Fibroblast of upper back skin (primary cell): Measurements from ENCODE around the gene MED13L.
A peak's percentile ranks its signal among the peaks of the same experiment; 100 is the strongest.

Experiments
- DNase-seq: peaks from one replicate; pipeline ENCODE4 v3.0.0-alpha.2; 2013

MED13L gene

DNA sequence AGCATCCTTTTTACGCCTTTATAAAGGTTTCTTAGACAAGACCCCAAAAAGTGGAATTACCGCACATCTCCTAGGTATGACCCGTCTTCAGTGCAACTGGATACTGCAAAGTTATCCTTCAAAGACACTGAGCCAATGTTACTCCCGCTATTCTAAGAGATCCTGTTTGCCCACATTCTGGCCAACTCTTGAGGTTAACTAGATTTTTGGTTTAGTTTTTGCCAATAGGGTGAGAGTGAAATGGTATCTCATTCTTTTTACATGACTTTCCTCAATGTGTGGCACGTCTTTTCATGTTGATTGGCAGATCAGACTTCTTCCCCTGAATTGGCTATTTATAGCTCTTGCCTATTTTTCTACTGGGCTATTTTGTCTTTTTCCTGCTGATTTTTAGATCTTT lies 347.2 kb downstream of the MED13L start:
- no peak for DNase-seq

DNA sequence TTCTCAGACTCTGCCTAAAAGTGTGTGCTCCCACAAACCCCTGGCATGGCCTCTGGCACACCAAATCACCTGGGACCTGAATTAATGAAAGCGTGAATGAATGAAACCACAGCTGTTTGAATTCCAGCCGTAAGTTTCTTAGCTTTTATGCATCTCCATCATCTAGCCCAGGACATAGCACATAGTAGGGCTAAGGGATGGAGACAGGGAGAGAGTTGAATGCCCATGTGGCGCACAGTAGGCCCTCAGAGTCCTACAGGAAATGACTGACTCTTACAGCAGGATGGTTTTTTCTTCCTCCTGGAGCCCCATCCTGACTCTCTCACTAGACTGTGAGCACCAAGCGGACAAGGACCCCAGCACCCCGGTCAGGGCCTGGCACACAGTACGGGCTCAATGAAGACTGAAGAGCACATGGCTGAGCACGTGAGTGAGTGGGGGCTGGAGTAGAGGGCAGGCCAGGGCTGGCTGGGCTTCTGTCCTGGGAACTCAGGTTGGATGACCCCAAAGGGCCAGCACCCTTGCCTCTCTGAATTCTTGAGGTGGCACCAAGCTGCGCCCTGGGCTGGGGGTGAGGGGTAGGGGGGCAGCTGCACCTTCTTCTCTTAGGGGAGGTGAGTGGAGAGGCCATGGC lies 351.3 kb downstream of the MED13L start:
- DNase-seq: no peak

DNA sequence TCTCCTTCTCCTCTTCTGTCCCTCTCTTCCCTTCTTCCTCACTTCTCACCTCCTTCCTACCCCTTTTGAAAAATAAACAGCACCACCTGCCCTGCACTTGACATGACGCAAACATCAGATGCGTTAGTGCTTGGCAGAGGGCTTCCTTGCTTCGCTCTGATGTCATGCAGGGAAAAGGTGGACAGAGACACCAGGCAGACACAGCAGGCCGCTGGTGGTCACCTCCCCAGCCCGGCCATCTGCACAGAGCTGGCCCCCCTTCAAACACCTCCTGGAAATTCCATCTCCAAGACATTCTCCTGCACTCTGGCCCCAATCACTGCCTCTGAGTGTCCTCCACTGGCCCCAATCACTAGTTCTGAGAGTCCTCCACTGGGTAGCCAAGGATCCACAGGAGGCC lies 353.6 kb downstream of the MED13L start:
- no peak for DNase-seq

DNA sequence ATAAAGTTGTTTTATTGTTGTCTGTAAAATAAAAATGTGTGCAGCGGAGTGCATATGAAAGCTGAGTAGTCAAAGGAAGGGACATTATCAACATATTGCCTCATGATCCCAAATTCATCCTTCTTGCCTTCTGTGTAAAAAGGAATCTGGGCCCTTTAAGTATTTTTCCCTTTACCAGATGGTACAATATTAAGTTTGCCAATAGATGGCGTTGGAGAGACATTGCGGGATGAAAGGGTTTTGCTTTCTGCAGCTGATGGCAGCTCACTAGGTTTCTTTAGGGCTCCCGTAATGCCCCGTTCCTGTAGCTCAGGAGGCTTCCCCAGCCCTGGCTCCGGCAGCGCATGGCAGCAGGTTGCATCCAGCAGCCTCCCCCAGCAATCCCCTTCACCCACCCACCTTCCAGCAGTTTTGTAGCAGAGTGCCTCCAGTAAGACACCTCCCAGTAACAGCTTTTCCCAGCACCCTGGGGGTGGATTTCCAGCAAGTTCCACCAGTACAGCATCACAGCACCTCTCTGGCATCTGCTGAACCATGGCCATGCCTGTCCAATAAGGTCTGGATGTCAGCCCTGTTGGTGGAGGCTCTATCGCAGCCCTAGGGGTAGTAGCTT lies 354.4 kb downstream of the MED13L start:
- no peak for DNase-seq

DNA sequence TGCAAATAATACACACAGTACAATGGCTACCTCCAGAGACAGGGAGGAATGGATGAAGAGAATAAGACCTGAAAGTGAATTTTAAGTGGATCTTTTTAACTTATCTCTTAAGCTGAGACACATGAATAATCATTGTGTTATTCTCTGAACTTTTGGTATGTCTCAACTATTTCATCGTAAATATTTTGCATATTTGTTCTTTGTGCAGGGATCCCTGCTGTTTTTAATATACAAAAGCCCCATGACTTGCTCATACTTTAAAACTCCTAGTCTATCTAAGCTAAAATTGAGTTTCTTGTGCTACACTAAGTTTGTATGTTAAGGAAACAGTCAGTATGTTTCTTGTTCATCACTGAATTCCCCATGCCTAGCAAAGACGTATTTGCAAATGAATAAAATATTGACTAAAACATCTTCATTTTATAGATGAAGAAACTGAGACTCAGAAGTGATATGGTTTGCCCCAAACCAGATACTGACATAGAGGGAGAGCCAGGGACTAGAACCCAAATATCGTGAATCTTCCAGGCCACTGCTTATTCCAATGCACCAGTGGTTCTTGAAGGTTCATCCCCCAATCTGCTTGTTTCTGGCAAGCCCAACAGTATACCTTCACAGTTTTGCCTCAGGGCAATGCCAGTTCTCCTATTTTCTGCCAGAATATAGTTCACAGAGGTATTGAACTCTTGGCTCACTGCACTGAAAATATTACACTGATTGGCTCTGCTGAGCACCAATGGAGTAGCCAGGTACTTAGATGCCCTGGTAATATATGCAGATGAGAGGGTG lies 356.9 kb downstream of the MED13L start:
- peak; percentile 59 for DNase-seq

DNA sequence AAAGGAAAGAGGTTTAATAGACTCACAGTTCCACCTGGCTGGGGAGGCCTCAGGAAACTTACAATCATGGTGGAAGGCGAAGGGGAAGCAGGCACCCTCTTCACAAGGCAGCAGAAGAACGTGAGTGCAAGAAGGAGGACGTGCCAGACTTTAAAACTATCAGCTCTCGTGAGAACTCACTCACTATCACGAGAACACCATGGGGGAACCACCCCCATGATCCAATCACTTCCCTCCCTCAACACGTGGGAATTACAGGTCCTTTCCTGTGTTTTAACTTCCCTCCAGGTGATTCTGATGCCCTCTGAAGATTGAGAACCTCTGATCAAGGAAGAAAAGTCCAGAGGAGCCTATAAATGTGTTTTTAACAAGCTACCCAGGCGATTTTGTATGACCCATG lies 358.7 kb downstream of the MED13L start:
- no peak for DNase-seq

DNA sequence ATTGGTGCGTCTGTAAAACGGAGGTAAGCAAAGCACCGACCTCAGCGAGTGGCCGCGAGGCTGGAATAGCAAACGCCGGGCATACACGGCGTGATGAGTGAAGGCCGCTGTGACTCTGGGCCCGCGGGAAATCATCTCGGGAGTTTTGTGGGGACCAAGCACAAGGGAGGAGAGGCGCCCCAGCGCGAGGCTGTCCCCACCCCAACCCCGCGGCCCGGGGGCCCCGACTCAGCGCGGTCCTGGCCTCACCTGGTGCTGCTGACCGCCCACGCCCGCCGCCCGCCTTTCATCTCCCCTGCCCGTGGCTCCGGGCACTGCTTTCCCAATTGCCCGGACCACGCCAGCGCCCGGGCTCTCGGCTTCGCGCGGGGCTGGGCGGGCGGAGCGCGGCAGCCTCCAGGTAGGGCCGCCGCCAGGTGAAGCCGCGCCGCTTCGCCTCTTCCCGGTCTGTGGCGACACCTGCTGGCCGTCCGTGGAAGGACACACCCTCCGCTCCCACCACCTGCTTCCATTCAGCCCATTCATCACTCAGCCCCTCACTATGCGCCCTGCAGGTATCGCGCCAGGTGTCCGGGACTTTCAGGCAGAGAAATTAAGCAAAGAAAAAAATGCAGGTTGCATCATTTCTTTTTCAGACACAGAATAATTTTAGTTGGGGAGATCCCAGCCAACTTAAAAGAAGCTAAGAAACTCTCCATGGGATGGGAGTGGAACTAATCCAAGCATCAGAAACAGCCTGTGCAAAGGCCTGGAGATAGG lies 360.4 kb downstream of the MED13L start:
- DNase-seq: no peak

DNA sequence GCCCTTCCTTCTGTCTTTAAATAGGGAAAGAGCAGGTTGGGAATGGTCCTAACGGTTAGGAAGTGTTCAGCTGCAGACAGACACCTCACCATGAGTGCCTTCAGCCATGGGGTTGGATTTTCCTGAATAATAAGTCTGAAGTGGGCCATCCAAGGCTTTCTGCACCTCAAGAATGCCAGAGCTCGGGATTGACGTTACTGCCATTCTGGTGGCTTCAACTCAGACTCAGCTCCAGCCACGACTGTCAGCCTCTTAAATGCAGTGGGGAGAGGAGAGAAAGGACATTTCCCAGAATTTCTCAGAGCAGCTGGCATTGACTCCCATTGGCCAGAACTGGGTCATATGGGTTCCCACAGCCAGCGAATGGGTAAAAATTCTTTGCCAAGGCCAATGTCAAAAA lies 363.4 kb downstream of the MED13L start:
- no peak for DNase-seq

DNA sequence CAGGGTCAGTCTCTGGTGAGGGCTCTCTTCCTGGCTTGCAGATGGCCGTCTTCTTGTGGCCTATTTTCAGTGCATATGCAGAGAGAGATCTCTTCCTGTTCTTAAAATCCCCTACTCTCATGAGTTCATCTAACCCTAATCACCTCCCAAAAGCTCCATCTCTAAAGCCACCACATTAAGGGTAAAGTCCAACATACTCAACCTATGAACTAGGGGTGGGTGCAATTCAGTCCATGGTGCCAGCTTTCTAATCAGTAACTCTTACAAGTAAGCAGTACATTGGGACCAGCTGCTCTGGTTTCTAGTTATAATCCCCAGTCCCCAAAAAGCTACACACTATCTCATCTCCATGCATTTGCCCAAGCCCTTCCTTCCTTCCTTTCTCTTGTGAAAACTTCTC lies 365.1 kb downstream of the MED13L start:
- DNase-seq: no peak

DNA sequence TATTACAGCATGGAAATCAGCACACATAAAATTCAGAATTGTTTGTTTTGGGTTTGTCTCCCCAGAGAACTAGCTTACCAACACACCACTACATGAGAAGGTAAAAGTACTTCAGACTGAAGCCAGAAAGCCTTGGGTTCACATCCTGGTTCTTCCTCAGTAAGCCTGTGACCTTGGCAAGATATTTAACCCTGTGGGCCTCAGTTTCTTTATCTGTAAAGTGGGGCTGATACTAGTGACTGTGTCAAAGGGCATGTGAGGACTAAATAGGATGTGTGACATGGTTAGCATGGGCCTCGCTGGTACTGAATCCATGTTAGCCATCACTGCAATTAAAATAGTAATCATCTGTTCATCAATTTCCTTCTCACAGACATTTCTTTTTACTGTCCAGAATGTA lies 366.1 kb downstream of the MED13L start:
- no peak for DNase-seq

DNA sequence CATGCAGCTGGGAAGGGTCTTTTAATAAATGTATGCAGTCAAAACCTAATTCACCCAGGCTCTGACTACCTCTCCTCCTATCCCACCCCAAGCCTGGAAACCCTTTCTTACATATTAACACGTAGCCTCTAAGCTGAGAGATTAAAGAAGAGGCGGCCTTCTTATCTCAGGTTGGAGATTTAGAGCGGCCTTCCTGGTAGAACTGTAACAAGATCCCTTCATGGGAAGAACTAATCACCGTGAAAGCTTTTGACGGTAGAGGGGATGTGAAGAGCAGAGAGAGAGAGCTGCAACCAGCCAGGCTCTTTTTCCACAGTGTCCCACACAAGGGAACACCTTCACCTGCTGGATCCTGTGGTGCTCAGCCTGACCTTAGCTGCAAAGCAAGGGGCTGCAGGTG lies 367.4 kb downstream of the MED13L start:
- DNase-seq: no peak
